NCI-H2196 treated with DMSO at 0.1 percent for 48 hours (cell line): ENCODE measurements around the gene GNMT.
A peak's percentile ranks its signal among the peaks of the same experiment; 100 is the strongest.
"Not testable (repeated sequence)": the region's sequence is repeated elsewhere in the genome, so short reads cannot be mapped to it uniquely, and the experiment has no call there.

Experiments
- DNase-seq: peaks from one replicate; lab custom pipeline; 2025; ENCODE audit not compliant: unreplicated experiment; lab: John Stamatoyannopoulos, UW

Gene GNMT

DNA sequence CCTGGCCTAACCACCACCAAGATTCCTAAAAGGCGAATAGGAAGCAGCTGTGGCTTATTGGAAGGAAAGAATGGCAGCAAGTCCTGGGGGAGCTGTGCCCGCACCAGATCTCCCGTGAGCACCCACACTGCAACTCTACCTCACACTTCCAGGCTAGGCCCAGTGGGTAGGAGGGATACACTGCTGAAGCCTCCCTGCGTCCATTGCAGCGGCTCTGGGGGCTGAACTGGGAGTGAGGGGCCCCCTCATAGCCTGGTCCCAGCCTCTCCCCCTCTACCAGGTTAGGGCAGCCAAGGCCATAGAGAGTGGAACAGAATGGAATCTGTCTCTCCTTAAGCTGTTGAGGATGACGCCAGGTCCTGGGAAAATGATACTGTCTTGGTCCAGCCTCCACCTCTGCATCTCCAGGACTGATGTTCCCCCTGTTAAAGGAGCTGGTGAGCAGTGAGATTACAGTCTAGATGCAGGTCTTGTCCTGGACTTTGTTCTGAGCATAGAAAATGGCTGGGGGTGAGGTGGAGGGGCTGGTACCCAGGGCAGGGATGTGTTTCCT lies 20.0 kb upstream of the GNMT start:
- no peak for DNase-seq

DNA sequence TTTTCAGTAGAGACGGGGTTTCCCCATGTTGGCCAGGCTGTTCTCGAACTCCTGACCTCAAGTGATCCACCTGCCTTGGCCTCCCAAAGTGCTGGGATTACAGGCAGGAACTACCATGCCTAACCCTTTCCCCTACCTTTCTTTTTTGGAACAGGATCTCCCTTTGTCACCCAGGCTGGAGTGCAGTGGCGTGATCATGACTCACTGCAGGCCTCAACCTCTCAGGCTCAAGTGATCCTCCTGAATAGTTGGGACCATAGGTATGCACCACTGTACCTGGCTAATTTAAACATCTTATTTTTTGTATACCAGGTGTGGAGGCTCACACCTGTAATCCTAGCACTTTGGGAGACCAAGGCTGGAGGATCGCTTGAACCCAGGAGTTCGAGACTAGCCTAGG lies 19.2 kb upstream of the GNMT start:
- not testable (repeated sequence) for DNase-seq

DNA sequence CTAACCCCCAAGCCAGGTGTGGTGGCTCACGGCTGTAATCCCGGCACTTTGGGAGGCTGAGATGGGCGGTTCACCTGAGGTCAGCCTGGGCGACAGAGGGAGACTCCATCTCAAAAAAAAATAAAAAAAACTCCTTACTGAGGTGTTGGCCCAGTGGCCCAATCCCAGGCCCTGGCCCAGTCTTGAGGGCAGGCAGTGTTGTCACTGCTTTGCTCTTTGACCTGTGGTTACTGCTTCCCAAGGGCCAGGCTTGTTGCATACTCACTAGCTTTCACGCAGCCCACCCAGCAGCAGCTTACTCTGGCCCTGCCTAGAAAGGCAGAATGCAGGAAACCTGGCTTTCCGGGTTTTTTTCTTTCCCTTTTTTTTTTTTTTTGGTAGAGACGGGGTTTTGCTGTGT lies 18.1 kb upstream of the GNMT start:
- no peak for DNase-seq

- DNase-seq = no peak
Observed at GRCh38 chr6:42947950-42948349, 12.6 kb upstream of the GNMT start.

DNA sequence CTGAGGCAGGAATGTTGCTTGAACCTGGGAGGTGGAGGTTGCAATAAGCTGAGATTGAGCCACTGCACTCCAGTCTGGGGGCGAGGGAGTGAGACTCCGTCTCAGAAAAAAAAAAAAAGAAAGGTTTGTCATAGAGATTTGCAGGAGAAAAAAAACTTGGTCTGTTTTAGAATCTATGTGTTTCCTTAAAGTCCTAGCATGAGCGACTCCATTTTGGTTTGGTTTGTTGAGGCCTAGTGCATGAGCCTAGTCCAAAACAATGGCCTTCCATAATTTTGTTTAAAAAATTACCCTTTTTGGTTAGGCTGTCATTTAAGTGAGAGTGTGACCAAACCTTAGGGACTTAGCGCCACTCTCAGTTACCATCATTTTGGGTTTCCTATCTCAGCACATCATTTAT lies 8.2 kb upstream of the GNMT start:
- no peak for DNase-seq

DNA sequence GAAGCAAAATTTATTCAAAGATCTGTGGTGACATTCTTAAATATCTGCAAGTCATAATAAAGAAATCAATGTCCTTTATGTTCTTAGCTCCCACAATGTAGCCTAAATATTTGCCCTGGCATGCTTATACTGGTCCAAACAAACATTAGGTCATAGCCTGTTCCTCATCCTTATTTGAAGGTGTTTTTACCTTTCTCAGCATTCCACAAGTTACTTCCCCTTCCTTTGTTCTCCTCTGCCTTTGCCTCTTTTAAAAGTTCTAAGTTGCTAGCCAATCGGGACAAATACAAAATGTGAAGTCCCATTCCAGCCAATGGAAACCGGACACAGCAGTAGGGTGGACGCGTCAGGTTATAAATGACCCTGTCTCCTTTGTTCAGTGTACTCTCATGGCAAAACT lies 6.1 kb upstream of the GNMT start:
- DNase-seq = not testable (repeated sequence)

- no peak for DNase-seq
Observed at GRCh38 chr6:42958125-42958524, 2.4 kb upstream of the GNMT start.

- no peak for DNase-seq
Observed at GRCh38 chr6:42959917-42960242, 674 bp upstream of the GNMT start.

GRCh38 chr6:42961020-42961470 lies 491 bp downstream of the GNMT start:
- no peak for DNase-seq

DNA sequence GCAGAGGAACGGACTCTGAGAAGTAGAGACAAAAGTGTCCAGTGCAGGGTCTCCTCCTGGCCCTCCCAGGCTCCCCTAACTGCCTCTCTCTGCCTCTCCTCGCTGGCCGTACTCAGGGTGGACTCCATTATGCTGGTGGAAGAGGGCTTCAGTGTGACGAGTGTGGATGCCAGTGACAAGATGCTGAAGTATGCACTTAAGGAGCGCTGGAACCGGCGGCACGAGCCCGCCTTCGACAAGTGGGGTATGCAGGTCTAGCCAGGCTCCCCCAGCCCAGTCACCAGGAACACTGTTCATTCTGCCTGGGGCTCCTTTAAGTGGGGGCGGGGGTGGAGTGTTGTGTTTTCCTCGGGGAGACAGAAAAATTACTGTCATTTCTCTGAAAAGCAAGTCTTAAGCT lies 1.5 kb downstream of the GNMT start:
- DNase-seq = no peak

GRCh38 chr6:42962502-42963178 lies 2.1 kb downstream of the GNMT start:
- DNase-seq = no peak

DNA sequence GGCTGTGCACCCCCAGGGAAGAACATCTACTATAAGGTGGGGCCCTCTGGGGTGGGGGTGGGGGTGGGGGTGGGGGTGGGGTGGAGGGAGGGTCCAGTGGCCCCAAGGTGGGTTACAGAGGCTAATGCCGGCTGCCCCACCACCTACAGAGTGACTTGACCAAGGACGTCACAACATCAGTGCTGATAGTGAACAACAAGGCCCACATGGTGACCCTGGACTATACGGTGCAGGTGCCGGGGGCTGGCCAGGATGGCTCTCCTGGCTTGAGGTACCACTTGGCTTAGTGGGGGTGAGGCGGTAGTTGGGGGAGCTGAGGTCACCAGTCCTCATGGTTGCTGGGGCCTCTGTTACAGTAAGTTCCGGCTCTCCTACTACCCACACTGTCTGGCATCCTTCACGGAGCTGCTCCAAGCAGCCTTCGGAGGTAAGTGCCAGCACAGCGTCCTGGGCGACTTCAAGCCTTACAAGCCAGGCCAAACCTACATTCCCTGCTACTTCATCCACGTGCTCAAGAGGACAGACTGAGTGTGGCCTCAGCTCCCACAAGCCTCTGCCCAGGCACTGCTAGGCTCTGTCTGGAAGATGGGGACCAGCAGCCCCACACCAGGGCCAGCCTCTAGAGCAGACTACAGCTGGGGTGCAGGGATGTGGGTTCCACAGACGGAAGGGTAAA lies 2.8 kb downstream of the GNMT start:
- no peak for DNase-seq

GRCh38 chr6:42963855-42964605 lies 3.5 kb downstream of the GNMT start:
- DNase-seq = peak; percentile 32

GRCh38 chr6:42966571-42966970 lies 6.0 kb downstream of the GNMT start:
- no peak for DNase-seq

GRCh38 chr6:42967228-42967627 lies 6.7 kb downstream of the GNMT start:
- no peak for DNase-seq

GRCh38 chr6:42968126-42968701 lies 7.7 kb downstream of the GNMT start:
- no peak for DNase-seq

- no peak for DNase-seq
Observed at GRCh38 chr6:42968783-42969182, 8.2 kb downstream of the GNMT start.

- DNase-seq = no peak
Observed at GRCh38 chr6:42969431-42969830, 8.9 kb downstream of the GNMT start.

GRCh38 chr6:42969934-42970333 lies 9.4 kb downstream of the GNMT start:
- DNase-seq = no peak

GRCh38 chr6:42970871-42971612 lies 10.5 kb downstream of the GNMT start:
- no peak for DNase-seq

- DNase-seq = no peak
Observed at GRCh38 chr6:42971746-42972327, 11.3 kb downstream of the GNMT start.
